ENCODE data around the gene RASGRF2.

RASGRF2 gene

GRCh38 chr5:81146031-81146430 lies 185.9 kb downstream of the RASGRF2 start:
- Histone ChIP-seq H3K27ac (no peak overlapping the region), H3K27me3 (ENCODE audit: control insufficient read depth, insufficient read depth, low read length) (no peaks in the 10 kb centered on the region), H3K36me3 (ENCODE audit: control insufficient read depth, insufficient read depth, low read length) (no peaks in the 10 kb centered on the region), H3K4me2 (ENCODE audit: low read length) (no peak overlapping the region), H3K79me2 (no peaks in the 10 kb centered on the region), H3K4me1 (peaks cover 5% of the 10 kb centered on the region), H3K9ac (no peak overlapping the region), H3K4me3 (ENCODE audit: low read depth, low read length) (no peak overlapping the region), H2AFZ (no peak overlapping the region), H3K9me3 (ENCODE audit: control insufficient read depth, low read length) (no peaks in the 10 kb centered on the region)
- TF ChIP-seq CTCF (IDR thresholded peaks at IDR 0.05): no peak

DNA sequence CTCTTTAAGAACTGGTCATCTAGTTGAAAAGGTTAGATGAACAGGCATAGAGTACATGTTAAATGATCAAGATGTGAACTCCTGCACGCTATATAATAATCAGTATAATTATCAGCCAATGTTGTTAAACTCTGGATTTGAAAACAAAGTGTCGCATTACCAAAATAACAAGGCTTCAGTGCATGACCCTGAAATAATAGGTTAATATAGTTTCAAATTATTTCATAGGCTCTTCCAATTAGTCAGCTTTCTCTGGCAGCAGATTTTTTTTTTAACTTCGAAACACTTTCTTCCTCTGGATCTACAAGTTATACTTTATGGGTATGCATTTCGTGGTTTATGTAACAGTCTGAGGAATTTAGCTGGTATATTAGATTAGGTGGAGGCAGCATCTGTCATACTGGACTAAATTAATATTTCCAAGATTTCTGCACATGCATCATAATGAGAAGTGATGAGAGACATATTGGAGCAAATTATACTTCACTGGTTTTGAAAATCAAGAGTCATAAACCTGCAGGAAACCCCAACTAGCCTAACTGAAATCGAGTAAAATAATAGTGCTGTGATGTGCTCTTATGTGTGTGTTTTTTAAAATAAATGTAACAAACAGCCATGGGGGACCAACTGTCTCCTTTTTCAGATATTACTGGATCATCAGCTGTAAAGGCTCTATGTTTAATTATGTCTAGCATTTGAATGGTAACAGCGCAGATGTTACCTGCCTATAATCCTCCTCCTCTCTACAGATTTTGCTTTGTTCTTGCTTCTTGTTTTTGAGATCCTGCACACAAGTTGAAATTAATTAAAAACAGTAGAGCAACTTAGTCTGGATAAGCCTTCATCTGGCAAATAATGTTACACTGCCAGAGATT lies 187.1 kb downstream of the RASGRF2 start:
- Histone ChIP-seq H3K36me3 (ENCODE audit: control insufficient read depth, insufficient read depth, low read length) (no peaks in the 10 kb centered on the region), H3K27ac (no peak overlapping the region), H3K27me3 (ENCODE audit: control insufficient read depth, insufficient read depth, low read length) (no peaks in the 10 kb centered on the region), H2AFZ (no peak overlapping the region), H3K9me3 (ENCODE audit: control insufficient read depth, low read length) (no peaks in the 10 kb centered on the region), H3K79me2 (no peaks in the 10 kb centered on the region), H3K4me1 (peaks cover 5% of the 10 kb centered on the region), H3K4me2 (ENCODE audit: low read length) (no peak overlapping the region), H3K9ac (no peak overlapping the region), H3K4me3 (ENCODE audit: low read depth, low read length) (no peak overlapping the region)
- no peak for TF ChIP-seq CTCF (IDR thresholded peaks at IDR 0.05)

GRCh38 chr5:81147886-81148571 lies 187.9 kb downstream of the RASGRF2 start:
- Histone ChIP-seq H3K4me3 (ENCODE audit: low read depth, low read length) (no peak overlapping the region), H2AFZ (peak overlapping the region; percentile 30), H3K9me3 (ENCODE audit: control insufficient read depth, low read length) (no peaks in the 10 kb centered on the region), H3K36me3 (ENCODE audit: control insufficient read depth, insufficient read depth, low read length) (no peaks in the 10 kb centered on the region), H3K79me2 (no peaks in the 10 kb centered on the region), H3K27me3 (ENCODE audit: control insufficient read depth, insufficient read depth, low read length) (no peaks in the 10 kb centered on the region), H3K4me1 (peaks cover 5% of the 10 kb centered on the region), H3K4me2 (ENCODE audit: low read length) (no peak overlapping the region), H3K9ac (no peak overlapping the region), H3K27ac (no peak overlapping the region)
- no peak for TF ChIP-seq CTCF (IDR thresholded peaks at IDR 0.05)

DNA sequence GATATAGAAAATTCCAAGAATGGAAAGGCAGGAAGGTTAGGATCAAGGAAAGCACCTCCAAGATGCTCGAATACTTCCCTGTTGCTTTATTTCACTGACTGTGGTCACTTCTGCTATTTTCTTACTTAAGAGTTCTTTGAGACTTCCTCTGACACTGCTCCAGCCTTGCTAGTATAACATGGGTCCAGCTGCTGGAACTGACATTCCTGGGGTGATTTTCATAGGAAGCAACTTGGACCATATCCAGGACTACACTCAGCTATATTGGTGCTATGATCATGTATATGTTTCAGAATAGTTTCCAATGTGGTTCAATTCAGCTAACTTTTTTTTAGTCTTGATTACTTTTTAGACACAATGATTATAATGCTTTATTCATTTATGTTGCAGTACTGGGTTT lies 191.4 kb downstream of the RASGRF2 start:
- Histone ChIP-seq H3K4me2 (ENCODE audit: low read length) (no peak overlapping the region), H3K27ac (no peak overlapping the region), H3K79me2 (no peaks in the 10 kb centered on the region), H2AFZ (no peak overlapping the region), H3K9me3 (ENCODE audit: control insufficient read depth, low read length) (no peaks in the 10 kb centered on the region), H3K4me1 (peaks cover 5% of the 10 kb centered on the region), H3K9ac (no peak overlapping the region), H3K4me3 (ENCODE audit: low read depth, low read length) (no peak overlapping the region), H3K36me3 (ENCODE audit: control insufficient read depth, insufficient read depth, low read length) (no peaks in the 10 kb centered on the region), H3K27me3 (ENCODE audit: control insufficient read depth, insufficient read depth, low read length) (no peaks in the 10 kb centered on the region)
- TF ChIP-seq CTCF (IDR thresholded peaks at IDR 0.05): no peak

All from parathyroid adenoma (tissue), 2 donors.